ENCODE results near the gene SH3BP1.

Gene SH3BP1

GRCh38 chr22:37679670-37680069, 40.2 kb downstream of the SH3BP1 start:
- Histone ChIP-seq H3F3A (ENCODE audit: insufficient read depth) (peaks cover 16% of the 10 kb centered on the region), H4K20me1 (ENCODE audit: low read depth, low read length) (no peaks in the 10 kb centered on the region), H3K4me2 (ENCODE audit: low read depth, low read length, poor library complexity, severe bottlenecking) (no peak overlapping the region), H3K4me3 (ENCODE audit: insufficient read depth, low read length, poor library complexity, severe bottlenecking) (no peak overlapping the region), H3K36me3 (ENCODE audit: low read length) (no peaks in the 10 kb centered on the region), H3K9me2 (replicated peaks; ENCODE audit: insufficient read depth, low read length) (no peaks in the 10 kb centered on the region), H3K27me3 (ENCODE audit: low read length) (no peaks in the 10 kb centered on the region), H3K27ac (ENCODE audit: low read depth, low read length) (no peak overlapping the region), H3K9me3 (ENCODE audit: insufficient read depth, low read length) (no peaks in the 10 kb centered on the region), H3K9ac (ENCODE audit: low read length) (no peak overlapping the region), H3K79me2 (ENCODE audit: insufficient read depth, low read length) (no peaks in the 10 kb centered on the region), H2AFZ (ENCODE audit: low read depth, low read length, severe bottlenecking) (no peak overlapping the region)
- no peak for TF ChIP-seq EZH2phosphoT487 (conservative IDR thresholded peaks at IDR 0.05; ENCODE audit: low read length)
- no peak for TF ChIP-seq CTCF (IDR thresholded peaks at IDR 0.05; ENCODE audit: insufficient read depth, low read length, poor library complexity, severe bottlenecking)

- Histone ChIP-seq H3K9me2 (replicated peaks; ENCODE audit: insufficient read depth, low read length) (no peaks in the 10 kb centered on the region), H3K79me2 (ENCODE audit: insufficient read depth, low read length) (no peaks in the 10 kb centered on the region), H3K36me3 (ENCODE audit: low read length) (no peaks in the 10 kb centered on the region), H3K4me3 (ENCODE audit: insufficient read depth, low read length, poor library complexity, severe bottlenecking) (no peak overlapping the region), H3K27me3 (ENCODE audit: low read length) (no peaks in the 10 kb centered on the region), H3F3A (ENCODE audit: insufficient read depth) (peaks cover 16% of the 10 kb centered on the region), H2AFZ (ENCODE audit: low read depth, low read length, severe bottlenecking) (no peak overlapping the region), H3K9me3 (ENCODE audit: insufficient read depth, low read length) (no peaks in the 10 kb centered on the region), H3K9ac (ENCODE audit: low read length) (no peak overlapping the region), H3K27ac (ENCODE audit: low read depth, low read length) (no peak overlapping the region), H4K20me1 (ENCODE audit: low read depth, low read length) (no peaks in the 10 kb centered on the region), H3K4me2 (ENCODE audit: low read depth, low read length, poor library complexity, severe bottlenecking) (no peak overlapping the region)
- TF ChIP-seq EZH2phosphoT487 (conservative IDR thresholded peaks at IDR 0.05; ENCODE audit: low read length) (no peak), CTCF (IDR thresholded peaks at IDR 0.05; ENCODE audit: insufficient read depth, low read length, poor library complexity, severe bottlenecking) (no peak)
Measured at GRCh38 chr22:37680191-37680851, 40.9 kb downstream of the SH3BP1 start.

- Histone ChIP-seq H3K4me3 (ENCODE audit: insufficient read depth, low read length, poor library complexity, severe bottlenecking) (no peak overlapping the region), H3K27me3 (ENCODE audit: low read length) (no peaks in the 10 kb centered on the region), H3K9me3 (ENCODE audit: insufficient read depth, low read length) (no peaks in the 10 kb centered on the region), H3K79me2 (ENCODE audit: insufficient read depth, low read length) (no peaks in the 10 kb centered on the region), H4K20me1 (ENCODE audit: low read depth, low read length) (no peaks in the 10 kb centered on the region), H3K27ac (ENCODE audit: low read depth, low read length) (no peak overlapping the region), H3K4me2 (ENCODE audit: low read depth, low read length, poor library complexity, severe bottlenecking) (no peak overlapping the region), H2AFZ (ENCODE audit: low read depth, low read length, severe bottlenecking) (no peak overlapping the region), H3K9ac (ENCODE audit: low read length) (no peak overlapping the region), H3F3A (ENCODE audit: insufficient read depth) (peaks cover 13% of the 10 kb centered on the region), H3K9me2 (replicated peaks; ENCODE audit: insufficient read depth, low read length) (no peaks in the 10 kb centered on the region), H3K36me3 (ENCODE audit: low read length) (no peaks in the 10 kb centered on the region)
- no peak for TF ChIP-seq EZH2phosphoT487 (conservative IDR thresholded peaks at IDR 0.05; ENCODE audit: low read length)
- TF ChIP-seq CTCF (IDR thresholded peaks at IDR 0.05; ENCODE audit: insufficient read depth, low read length, poor library complexity, severe bottlenecking) = no peak
Measured at GRCh38 chr22:37681001-37681424, 41.5 kb downstream of the SH3BP1 start.
